Prostate gland (tissue), 2 donors: Measurements from ENCODE around the gene SHROOM3.

Experiments
- POLR2AphosphoS5 ChIP-seq: sonication (generic); formaldehyde crosslinking; IDR thresholded peaks from one replicate; pipeline ENCODE4 v1.6.1; 2017; ENCODE audit warnings: antibody characterized with exemption
- TF ChIP-seq, protein P1 (sequence below), 4 experiments: fragments of 200-600 bp in 2 of 4; fragments of 450-650 bp in 2 of 4; sonication (generic) in 2 of 4; IDR thresholded peaks; 1 replicate in 3 of 4; 2 replicates in 1 of 4; pipeline ENCODE4 v1.5.1; 2016 to 2019; ENCODE audit warnings: antibody characterized with exemption in 4 of 4, mild to moderate bottlenecking in 2 of 4, moderate library complexity in 2 of 4

GRCh38 chr4:76531597-76531996 lies 96.6 kb downstream of the SHROOM3 start:
- TF ChIP-seq, protein P1, sequence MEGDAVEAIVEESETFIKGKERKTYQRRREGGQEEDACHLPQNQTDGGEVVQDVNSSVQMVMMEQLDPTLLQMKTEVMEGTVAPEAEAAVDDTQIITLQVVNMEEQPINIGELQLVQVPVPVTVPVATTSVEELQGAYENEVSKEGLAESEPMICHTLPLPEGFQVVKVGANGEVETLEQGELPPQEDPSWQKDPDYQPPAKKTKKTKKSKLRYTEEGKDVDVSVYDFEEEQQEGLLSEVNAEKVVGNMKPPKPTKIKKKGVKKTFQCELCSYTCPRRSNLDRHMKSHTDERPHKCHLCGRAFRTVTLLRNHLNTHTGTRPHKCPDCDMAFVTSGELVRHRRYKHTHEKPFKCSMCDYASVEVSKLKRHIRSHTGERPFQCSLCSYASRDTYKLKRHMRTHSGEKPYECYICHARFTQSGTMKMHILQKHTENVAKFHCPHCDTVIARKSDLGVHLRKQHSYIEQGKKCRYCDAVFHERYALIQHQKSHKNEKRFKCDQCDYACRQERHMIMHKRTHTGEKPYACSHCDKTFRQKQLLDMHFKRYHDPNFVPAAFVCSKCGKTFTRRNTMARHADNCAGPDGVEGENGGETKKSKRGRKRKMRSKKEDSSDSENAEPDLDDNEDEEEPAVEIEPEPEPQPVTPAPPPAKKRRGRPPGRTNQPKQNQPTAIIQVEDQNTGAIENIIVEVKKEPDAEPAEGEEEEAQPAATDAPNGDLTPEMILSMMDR (IDR thresholded peaks at IDR 0.05): no peak
- peak; percentile 54 for TF ChIP-seq POLR2AphosphoS5
